ENCODE measurements around the gene FOXK1. TPM values are rescaled to one million over a fixed set of nuclear protein-coding genes. Genes with fewer than 3 reads are reported as not detected.
A peak's percentile ranks its signal among the peaks of the same experiment; 100 is the strongest.

The FOXK1 gene
- total RNA-seq, 1 donor from 2014 or later, result 53.6 TPM

- Mint-ChIP-seq H3K27ac (ENCODE audit: unreplicated experiment) (peak overlapping the region; percentile 50), H3K4me3 (ENCODE audit: unreplicated experiment) (no peak overlapping the region), H3K27me3 (ENCODE audit: low read depth, unreplicated experiment) (no peaks in the 10 kb centered on the region), H3K36me3 (ENCODE audit: low read depth, unreplicated experiment) (peaks cover 22% of the 10 kb centered on the region), H3K9me3 (ENCODE audit: unreplicated experiment) (peaks cover 5% of the 10 kb centered on the region), H3K4me1 (ENCODE audit: low read depth, unreplicated experiment) (peaks cover 53% of the 10 kb centered on the region)
- Histone ChIP-seq H4K20me1 (ENCODE audit: insufficient read depth, low read length) (peaks cover 65% of the 10 kb centered on the region), H3K27ac (ENCODE audit: low read depth, low read length) (no peak overlapping the region), H3K27me3 (ENCODE audit: insufficient read depth, low read length) (no peaks in the 10 kb centered on the region), H3K4me2 (ENCODE audit: low read length) (no peak overlapping the region), H2AFZ (ENCODE audit: low read depth, low read length) (no peak overlapping the region), H3K9me3 (ENCODE audit: insufficient read depth, low read depth, low read length) (no peaks in the 10 kb centered on the region), H3K9ac (ENCODE audit: low read length) (no peak overlapping the region), H3K4me3 (ENCODE audit: insufficient read depth, low read depth, low read length) (no peak overlapping the region), H3K36me3 (ENCODE audit: insufficient read depth, low read length) (no peaks in the 10 kb centered on the region), H3K79me2 (ENCODE audit: insufficient read depth, low read length) (peaks cover 93% of the 10 kb centered on the region), H3K4me1 (ENCODE audit: insufficient read depth, low read length) (peaks cover 49% of the 10 kb centered on the region)
- no peak for TF ChIP-seq EZH2 (IDR thresholded peaks at IDR 0.05; ENCODE audit: insufficient read depth, low read length)
- no peak for TF ChIP-seq CTCF (IDR thresholded peaks at IDR 0.05; ENCODE audit: insufficient read depth, low read depth, low read length)
- DNase-seq (ENCODE audit: low read depth) (no peak), FAIRE-seq (no peak)
Observed at GRCh38 chr7:4711093-4711492, 29.0 kb downstream of the FOXK1 start.

- H3K4me1 Mint-ChIP-seq (ENCODE audit: low read depth, unreplicated experiment), result peaks cover 47% of the 10 kb centered on the region
- H3K79me2 ChIP-seq (ENCODE audit: insufficient read depth, low read length), result peaks cover 98% of the 10 kb centered on the region
Observed at GRCh38 chr7:4711634-4712033, 29.5 kb downstream of the FOXK1 start.

More at GRCh38 chr7:4711634-4712033, 29.5 kb downstream of the FOXK1 start:
- TF ChIP-seq CTCF (IDR thresholded peaks at IDR 0.05; ENCODE audit: insufficient read depth, low read depth, low read length) (no peak), EZH2 (IDR thresholded peaks at IDR 0.05; ENCODE audit: insufficient read depth, low read length) (no peak)
- DNase-seq (ENCODE audit: low read depth) (no peak), FAIRE-seq (no peak)
- Histone ChIP-seq H3K4me1 (ENCODE audit: insufficient read depth, low read length) (peaks cover 43% of the 10 kb centered on the region), H3K4me3 (ENCODE audit: insufficient read depth, low read depth, low read length) (no peak overlapping the region), H3K36me3 (ENCODE audit: insufficient read depth, low read length) (no peaks in the 10 kb centered on the region), H2AFZ (ENCODE audit: low read depth, low read length) (no peak overlapping the region), H3K27ac (ENCODE audit: low read depth, low read length) (no peak overlapping the region), H3K9ac (ENCODE audit: low read length) (no peak overlapping the region), H3K9me3 (ENCODE audit: insufficient read depth, low read depth, low read length) (no peaks in the 10 kb centered on the region), H3K27me3 (ENCODE audit: insufficient read depth, low read length) (no peaks in the 10 kb centered on the region), H3K4me2 (ENCODE audit: low read length) (no peak overlapping the region), H4K20me1 (ENCODE audit: insufficient read depth, low read length) (peaks cover 70% of the 10 kb centered on the region)
- Mint-ChIP-seq H3K27ac (ENCODE audit: unreplicated experiment) (no peak overlapping the region), H3K9me3 (ENCODE audit: unreplicated experiment) (peaks cover 5% of the 10 kb centered on the region), H3K36me3 (ENCODE audit: low read depth, unreplicated experiment) (peaks cover 22% of the 10 kb centered on the region), H3K27me3 (ENCODE audit: low read depth, unreplicated experiment) (no peaks in the 10 kb centered on the region), H3K4me3 (ENCODE audit: unreplicated experiment) (no peak overlapping the region)
